HG03097 (cell line): ENCODE measurements around the gene PAMR1.

Experiments used
- ATAC-seq: cut with Tn5 transposase; IDR thresholded peaks from one replicate; pipeline ENCODE4 v1.9.1; 2021; ENCODE audit not compliant: unreplicated experiment, low FRiP score

The PAMR1 gene

DNA sequence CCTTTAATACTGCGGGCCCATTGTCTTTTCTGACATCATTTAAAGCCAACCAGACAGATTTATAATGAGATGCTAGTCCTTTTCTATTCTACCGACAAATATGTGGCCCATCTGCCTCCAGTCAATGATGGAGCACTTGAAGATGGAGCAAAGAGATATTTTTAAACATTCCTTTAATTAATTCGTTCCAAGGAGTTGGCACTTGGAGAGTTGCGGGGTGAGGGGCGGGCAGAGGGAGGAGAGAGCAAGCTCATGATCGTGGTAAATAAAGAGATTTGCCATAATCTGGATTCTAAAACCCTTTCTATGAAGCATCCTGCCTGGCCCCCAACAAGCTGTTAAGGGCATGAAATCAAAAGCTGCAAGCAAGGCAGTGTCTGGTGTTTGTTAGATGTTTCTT is 111.1 kb downstream of the PAMR1 start:
- ATAC-seq = no peak

DNA sequence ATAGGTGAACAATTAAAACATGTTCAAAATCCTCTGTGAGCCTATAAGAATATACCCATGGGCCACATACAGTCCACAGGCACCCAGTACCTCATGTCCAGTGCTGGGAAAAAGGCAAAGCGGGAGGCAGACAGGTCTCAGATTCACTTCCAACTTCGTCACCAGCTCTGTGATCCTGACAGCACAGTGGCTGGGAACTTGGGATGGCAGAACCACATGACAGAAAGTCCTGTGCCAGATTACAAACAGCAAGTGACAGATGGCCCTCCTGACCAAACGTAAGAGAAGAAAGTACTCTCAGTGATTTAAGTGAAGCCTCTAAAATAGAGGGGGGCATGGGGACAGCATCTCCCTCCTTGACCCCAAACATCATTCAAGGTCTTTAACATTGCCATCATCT is 111.8 kb downstream of the PAMR1 start:
- ATAC-seq = no peak

DNA sequence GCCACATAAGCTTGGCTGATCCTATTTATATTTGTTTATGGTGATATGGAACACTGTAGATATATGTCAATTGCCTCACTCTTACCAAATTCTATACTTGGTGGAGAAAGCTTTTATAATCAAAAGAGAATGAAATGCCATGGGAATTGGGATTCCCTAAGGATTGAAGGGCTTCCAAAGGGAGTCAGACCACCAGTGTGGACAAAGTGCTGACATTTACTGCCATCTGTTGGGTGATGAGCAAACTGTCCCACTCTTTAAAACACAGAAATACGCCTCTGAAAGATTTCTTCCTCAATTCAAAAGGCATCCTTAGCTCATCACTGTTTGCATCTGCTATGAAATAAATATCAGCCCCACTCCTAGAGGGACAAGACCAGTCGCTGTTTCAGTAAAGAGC is 113.1 kb downstream of the PAMR1 start:
- ATAC-seq = no peak

DNA sequence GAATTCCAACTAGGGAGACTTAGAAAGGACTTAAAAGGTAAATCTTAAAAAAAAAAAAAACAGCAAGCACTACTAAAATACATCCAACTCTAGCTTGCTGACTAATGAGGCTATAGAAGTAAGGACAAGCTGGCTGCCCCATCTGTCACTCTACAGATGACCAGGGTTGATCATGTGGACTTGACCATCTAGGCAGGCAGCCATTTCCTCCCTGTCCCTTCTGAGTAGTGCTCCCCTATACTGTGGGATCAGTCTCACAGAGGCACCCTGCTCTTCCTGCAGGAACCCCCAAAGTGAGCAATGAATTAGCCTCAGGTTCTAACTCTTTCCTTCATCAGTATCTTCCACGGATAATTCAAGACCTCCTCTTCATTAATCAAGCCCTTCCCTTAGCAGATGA is 118.4 kb downstream of the PAMR1 start:
- ATAC-seq = no peak

DNA sequence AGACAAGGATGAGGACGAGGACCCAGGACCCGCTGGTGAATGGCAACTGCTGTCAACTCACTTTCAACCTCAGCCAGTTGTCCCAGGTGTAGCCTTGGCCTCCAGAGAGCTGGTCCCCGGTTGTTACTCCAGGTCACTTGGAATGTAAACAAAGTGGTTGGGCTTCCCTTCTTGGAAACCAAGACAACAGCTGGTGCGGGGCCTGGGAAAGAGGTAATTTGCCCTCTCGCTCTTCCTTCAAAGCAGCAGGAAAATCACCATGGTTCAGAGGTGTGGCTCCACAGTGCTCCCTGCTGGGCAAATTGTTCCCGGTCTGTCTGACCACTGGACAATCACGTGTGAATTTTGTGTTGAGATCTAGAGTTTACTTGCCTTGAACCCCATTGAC is 121.0 kb downstream of the PAMR1 start:
- ATAC-seq = no peak

DNA sequence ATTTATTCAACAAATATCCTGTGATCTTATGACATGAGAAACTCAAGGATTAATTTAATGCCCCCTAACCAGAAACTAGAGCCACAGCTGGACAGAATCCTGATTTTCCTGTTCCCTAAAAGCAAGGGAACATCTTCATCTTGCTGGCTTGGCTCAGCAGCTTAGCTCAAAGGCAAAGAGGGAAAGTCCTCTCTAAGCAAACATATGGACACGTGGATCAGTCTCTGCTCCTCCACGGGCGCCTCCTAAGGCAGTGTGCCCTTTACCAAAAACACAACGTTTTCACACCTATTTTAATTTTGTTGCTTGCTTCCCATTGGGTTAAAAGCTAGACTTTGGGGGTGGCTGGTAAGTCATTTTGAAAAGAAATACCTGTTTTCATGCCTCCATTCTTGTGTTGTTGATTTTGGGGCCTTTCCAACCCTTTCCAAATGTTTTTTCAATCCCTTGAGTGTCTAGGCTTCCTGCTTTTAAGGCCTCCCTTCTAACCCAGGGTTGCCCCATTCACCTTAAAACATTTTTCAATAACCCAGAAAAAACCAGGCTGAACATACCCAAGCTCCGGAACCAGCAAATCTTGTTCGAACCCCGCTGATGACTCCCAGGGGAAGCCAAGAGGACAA is 121.5 kb downstream of the PAMR1 start:
- ATAC-seq = no peak

DNA sequence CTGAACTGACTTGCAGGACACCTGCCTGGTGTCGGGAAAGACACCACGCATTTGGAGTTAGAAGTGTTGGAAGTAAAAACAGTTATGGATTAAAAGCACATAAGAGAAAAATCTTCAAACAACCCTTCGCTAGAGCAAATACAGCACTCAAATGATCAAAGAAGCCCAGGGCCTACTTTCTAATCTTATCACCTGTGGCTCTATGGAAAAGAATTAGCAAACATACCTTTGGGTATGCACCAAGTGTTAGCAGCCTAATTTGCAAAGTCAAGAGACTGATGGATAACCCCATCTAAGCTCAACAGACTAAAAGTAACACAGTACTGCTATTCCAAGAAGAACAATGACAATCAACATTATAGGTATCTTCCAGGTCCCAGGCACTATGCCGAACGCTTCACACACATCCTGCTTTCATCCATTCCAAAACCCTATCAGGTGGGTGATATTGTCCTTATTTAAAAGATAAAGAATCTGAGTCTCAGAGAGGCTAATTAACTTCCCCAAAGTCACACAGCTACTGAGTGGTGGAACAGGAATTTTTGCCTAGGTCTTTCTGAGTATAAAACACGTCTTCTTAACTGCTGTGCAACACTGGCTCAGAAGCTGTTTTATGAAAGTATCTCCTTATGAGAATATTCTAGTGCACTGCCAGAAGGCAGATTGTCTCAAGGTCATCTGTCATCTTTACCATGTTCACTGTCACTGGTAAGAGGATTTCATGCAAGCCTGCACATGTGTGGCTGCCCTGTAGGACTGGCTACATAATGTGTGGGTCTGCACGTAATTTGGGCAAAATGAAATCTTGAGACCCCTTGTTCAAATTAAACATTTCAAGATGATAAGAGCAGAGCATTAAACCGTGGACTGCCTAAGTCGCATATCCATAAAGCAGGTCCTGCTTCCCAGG is 122.4 kb downstream of the PAMR1 start:
- no peak for ATAC-seq

DNA sequence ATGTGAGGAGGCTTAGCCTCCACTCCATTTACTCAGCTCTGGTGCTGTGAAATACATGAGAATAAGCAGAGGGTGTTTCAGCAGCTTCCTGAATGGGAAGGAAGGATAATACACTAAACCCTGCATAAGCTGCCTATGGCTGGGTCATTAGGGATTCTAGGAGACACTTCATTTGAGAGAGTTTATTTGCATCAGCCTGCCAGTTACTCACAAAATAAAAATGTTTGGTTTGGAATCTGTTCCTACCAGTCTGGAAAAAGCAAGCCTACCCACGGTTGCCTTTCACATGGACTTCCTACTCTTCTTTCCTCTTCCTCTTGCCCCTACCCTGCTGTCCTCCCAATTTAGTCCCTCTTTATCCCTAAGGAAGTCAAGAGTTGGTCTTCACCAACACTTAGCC is 126.5 kb downstream of the PAMR1 start:
- no peak for ATAC-seq

DNA sequence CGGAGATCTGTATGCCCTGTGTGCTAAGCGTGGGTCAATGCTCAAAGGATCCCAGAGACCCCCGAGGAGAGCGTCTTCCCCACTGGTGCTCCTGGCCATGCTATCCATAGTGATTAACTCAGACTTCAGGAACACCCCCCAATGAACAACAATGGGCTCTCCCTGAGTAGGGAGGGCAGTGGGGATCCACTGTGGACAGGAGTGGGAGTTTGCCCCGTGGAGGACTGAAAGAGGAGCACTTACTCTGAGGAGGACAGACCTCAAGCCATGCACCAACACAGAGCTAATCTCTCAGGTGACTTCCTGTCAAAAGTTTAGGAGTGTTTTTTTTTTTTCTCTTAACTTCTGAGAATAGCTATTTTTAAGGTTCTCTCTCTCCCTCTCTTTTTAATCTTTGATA is 130.5 kb downstream of the PAMR1 start:
- no peak for ATAC-seq

DNA sequence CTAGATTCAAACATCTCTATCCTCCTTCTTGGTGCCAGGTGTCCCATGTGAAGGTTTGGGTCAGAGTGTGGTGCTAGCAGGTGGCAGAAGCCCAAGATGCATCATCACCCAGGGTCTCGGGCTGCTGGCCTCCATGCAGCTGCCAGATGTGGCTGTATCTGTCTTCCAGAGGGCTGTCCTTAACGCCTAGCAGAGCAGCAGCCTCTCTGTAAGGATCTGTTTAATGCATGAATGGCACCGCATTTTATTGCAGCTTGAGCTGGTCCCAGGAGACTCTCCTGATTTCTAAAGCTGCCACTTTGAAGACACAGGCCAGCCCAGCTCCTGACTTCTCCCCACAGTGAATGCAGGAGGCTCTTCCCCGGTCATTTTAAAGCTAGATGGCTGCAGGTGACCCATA is 132.3 kb downstream of the PAMR1 start:
- no peak for ATAC-seq

DNA sequence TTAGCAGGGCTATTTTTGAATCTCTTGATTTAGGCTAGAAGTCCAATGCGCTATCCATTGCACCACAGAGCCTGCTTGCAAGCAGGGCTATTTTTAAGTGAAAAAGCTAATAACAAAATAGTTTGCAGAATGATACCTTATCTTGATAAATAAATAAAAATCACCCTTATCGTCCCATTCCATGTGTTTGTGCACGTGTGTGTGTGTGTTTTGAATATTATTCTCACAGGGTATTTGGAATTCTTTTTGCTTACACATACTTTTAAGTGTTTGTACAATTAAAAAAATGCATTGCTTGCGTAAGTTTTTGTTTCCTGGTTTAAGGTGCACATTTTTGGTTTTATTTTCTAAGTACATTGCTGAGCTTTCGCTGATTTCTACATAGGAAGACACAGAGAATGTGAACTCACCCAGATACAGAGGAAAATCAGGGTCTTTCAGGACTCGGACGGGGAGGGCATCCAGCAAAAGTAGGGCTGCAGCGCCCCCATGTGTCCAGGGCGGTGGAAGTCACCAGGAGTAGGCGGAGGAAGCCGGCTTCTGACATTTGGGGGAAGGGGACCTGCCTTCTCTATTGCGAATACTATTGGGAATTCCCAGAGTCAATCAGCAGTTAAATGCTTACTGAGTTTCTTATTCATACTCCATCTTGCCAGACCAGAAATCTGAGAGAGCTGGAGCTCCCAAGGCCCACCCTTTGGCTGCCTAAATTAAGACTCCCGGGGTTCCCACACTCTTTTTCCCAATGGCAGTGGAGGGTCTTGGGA is 133.3 kb downstream of the PAMR1 start:
- no peak for ATAC-seq

DNA sequence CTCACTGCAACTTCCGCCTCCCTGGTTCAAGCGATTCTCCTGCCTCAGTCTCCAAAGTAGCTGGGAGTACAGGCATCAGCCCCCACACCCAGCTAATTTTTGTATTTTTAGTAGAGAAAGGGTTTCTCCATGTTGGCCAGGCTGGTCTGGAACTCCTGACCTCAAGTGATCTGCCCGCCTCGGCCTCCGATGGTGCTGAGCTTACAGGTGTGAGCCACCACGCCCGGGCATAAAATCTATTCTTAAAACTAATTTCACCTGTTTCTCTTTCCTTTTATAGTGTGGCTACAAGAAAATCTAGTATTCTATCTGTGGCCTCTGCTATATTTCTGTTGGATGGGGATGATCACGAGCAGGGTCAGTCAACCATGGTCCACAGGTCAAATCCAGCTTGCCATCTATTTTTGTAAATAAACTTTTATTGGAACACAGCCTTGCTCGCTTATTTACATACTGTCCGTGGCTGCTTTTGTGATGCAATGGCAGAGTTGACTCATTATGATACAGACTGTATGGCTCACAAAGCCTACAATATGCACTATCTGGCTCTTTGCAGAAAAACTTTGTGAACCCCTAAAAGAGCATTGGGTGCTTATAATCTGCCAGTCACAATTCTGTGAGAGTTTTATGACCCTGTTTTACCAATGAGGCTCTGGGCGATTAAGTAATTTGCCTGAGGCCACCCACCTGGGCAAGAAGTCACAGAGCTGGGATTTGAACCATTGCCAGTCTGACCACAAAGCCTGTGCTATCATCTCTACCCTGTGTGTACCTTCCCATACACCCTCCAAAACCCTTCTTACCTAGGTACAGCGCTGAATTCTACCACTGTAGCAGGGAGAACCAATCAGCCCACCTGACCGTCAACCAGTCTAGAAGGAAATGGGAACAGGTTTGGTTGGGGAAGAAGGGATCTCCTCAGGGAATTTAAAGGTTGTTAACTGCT is 134.4 kb downstream of the PAMR1 start:
- peak; percentile 53 for ATAC-seq

DNA sequence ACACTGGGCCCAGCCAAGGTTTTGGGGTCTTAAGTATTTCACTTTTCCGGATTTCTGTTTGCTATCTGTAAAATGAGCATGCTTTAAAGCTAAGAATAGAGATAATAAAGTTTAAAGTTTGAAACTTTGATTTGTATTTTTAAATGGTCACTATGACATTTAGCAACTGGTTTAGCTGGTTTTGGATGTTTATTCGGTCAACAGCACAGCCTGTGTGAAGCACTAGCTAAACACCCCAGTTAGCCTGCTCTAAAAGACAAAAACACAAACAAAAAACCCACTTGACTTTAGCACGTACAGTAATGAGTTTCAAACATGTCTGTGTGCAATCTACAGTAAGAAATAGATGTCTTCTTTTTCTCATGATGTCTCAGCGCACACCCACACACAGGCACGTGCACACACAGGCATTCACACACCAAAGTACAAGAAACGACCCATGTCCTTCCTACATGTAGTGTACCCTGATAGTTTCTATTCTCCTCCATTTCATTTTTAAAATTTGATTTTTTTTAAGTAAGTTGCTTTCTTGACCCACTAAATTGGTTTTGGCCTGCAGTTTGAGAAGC is 135.4 kb downstream of the PAMR1 start:
- no peak for ATAC-seq

DNA sequence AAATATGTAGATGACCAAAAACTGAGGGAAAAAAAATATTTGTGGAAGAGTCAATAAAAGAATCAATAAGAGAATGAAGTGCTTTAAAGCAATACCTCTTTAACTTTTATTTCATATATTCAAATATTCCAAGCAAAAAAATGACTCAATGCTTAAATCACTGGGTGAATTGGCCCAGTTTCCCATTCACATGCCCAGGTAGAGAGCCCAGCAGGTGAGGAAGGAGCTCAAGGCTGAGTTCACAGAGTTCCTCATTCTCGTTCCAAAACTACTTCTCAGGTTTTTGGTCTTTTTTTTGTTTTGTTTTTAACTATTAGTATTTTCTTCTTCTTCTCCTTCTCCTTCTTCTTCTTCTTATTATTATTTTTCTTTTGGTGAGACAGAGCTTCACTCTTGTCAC is 136.3 kb downstream of the PAMR1 start:
- no peak for ATAC-seq

DNA sequence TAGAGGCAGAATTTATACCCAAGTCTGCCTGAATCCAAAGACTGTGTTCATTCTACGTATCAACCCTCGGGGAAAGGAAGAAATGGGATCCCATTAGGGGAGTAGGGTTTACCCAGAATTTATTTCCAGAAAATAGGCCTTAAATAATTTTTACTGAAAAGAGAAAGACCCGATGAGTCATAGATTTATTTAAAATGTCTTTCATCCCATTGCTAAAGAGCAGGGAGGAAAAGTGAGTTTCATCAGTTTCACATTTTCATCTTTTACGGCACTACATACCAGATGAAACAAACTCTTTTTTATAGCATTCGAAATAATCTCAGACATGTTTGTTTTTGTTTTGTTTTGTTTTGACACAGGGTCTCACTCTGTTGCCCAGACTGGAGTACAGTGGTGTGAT is 137.4 kb downstream of the PAMR1 start:
- no peak for ATAC-seq

DNA sequence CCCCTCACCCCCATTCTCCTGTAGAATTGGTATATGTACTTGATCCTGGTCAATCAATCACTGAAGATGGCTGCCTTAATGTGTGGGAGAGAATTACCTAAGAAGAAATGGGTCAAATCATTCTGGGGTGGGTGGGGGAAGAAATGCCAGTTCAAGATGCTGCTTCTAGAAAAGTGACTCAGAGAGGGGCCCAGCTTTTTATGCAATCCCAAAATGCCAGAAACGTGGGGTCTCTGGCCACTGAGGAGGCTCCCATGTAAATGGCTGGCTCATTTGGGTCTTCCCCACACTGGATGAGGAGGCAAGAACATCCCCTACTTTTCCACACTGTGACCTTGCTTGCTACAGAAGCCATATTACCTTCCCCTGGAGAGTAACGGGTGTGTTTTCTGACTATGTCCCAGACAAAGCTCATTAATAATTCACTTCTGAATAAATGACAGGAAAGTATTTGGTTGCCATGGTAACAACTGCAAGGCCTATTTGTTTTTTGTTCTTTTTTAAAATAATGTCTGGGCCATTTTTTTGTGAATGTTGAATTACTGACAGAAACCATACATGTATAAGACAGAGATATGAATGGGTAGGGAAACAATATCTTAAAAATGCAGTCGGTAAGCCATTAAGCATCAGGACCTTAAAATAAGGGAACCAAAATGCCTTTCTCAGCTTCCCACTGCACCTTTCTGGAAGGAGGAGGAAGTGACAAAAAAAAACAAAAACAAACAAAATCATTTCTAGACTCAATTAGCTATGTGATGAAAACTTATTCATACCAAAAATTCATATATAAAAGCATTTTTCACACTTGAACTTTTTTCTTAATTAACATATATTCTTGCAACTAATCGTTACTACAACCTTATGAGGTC is 138.1 kb downstream of the PAMR1 start:
- ATAC-seq = no peak

DNA sequence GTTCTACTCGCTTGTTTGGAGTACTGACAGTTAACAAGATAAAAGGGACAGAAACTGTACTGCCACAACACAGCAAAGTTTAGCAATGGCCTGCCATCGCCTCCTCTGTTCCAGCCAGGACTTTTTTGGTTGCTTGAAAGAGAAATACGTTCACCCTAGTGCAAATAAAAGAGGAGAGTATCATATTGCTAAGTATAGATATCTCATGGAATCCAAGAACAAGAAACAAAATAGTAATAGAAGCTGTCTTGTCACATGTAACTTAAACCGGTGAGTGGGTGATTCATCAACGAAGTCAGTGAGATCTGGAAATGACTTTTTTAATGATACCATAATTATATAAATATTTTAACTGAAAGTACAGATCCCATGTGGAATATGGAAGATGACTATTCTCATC is 141.5 kb downstream of the PAMR1 start:
- no peak for ATAC-seq
